Upper lobe of left lung (tissue), 6 donors: ENCODE measurements around the gene USP50. TPM values are rescaled to one million over a fixed set of nuclear protein-coding genes. Genes with fewer than 3 reads are reported as not detected.
"Not testable (repeated sequence)": the region's sequence is repeated elsewhere in the genome, so short reads cannot be mapped to it uniquely, and the experiment has no call there.

ENCODE experiments used
- ATAC-seq, 2 donors: fragments of 200-7000 bp; cut with Tn5 transposase; one replicate each; pipeline ENCODE4 v1.9.1; 2022; ENCODE audit warnings: mild to moderate bottlenecking in 2 of 2, moderate library complexity in 2 of 2; ENCODE audit not compliant: low FRiP score in 2 of 2
- DNase-seq, 2 donors: peaks; one replicate each; pipeline ENCODE4 v3.0.0-alpha.2; 2019 to 2020
- H3K27ac ChIP-seq, 4 donors: fragments of 200-600 bp; sonication (generic); one replicate each; pipeline ENCODE4 v1.5.1; 2016 to 2019
- H3K27me3 ChIP-seq, 4 donors: fragments of 200-600 bp; sonication (generic); one replicate each; pipeline ENCODE4 v1.5.1; 2017 to 2019
- H3K36me3 ChIP-seq, 4 donors: fragments of 200-600 bp; sonication (generic); one replicate each; pipeline ENCODE4 v1.5.1; 2016 to 2019
- H3K4me1 ChIP-seq, 4 donors: fragments of 200-600 bp; sonication (generic); one replicate each; pipeline ENCODE4 v1.5.1; 2018 to 2019
- H3K4me3 ChIP-seq, 4 donors: fragments of 200-600 bp; sonication (generic); one replicate each; pipeline ENCODE4 v1.5.1; 2017 to 2019; ENCODE audit warnings: mild to moderate bottlenecking in 2 of 4, moderate library complexity in 1 of 4
- H3K9me3 ChIP-seq, 4 donors: fragments of 200-600 bp; sonication (generic); one replicate each; pipeline ENCODE4 v1.5.1; 2018 to 2019
- EP300 ChIP-seq, 4 donors: sonication (generic); formaldehyde crosslinking; IDR thresholded peaks; one replicate each; pipeline ENCODE4 v1.5.1; 2017; ENCODE audit warnings: antibody characterized with exemption in 4 of 4, control low read depth in 2 of 4
- POLR2A ChIP-seq, 4 donors: fragments of 450-650 bp; IDR thresholded peaks; one replicate each; pipeline ENCODE4 v1.5.1; 2016 to 2017; ENCODE audit warnings: antibody characterized with exemption in 4 of 4, mild to moderate bottlenecking in 2 of 4
- POLR2AphosphoS5 ChIP-seq, 2 donors: sonication (generic); formaldehyde crosslinking; IDR thresholded peaks; one replicate each; pipeline ENCODE4 v1.5.1; 2017; ENCODE audit warnings: antibody characterized with exemption in 2 of 2
- WGBS, 2 donors: methylation state at CpG; one replicate each; pipeline ENCODE4 v1.1.5; 2017 to 2018; 5-methylcytosine and 5-hydroxymethylcytosine counted together
- total RNA-seq, 6 donors: library from RNA; depleted of rRNA in 4 of 6; stranded (reverse); fragments of >200 nt in 4 of 6; gene quantifications; one replicate each; pipeline versions ENCODE4 v1.1.0 to v1.2.1, GENCODE V29; 2016 to 2021
- TF ChIP-seq, protein P1 (sequence below), 6 experiments: fragments of 450-650 bp in 4 of 6; fragments of 200-600 bp in 2 of 6; sonication (generic) in 2 of 6; IDR thresholded peaks; one replicate each; pipeline ENCODE4 v1.5.1; 2016 to 2019; ENCODE audit warnings: antibody characterized with exemption in 6 of 6
- donor health status: DM: no; HTN: no; CAD: no; lungs with moderate emphysema.
- donor health status: DM: no; HTN: yes; CAD: no; lungs with severe emphysema.

Gene USP50
- total RNA-seq, 6 donors from 2014 or later = 0.31 to 0.67 TPM; not detected in 4

DNA sequence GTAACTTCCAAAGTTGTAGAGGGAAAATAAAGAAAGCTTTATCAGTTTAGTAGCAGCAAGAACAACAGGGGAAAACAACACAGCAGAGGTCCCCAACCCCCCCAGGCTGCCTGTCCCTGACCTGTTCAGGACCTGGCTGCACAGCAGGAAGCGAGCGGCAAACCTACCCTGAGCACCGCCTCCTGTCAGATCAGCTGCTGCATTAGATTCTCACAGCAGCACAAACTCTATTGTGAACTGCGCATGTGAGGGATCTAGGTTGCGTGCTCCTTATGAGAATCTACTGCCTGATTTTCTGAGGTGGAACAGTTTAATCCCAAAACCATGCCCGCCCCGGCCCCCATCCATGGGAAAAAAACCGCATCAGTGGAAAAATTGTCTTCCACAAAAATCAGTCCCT is 40.3 kb downstream of the USP50 start:
- H3K4me1 ChIP-seq = no peaks in the 10 kb centered on the region
- no peak overlapping the region for H3K4me3 ChIP-seq
- TF ChIP-seq, protein P1, sequence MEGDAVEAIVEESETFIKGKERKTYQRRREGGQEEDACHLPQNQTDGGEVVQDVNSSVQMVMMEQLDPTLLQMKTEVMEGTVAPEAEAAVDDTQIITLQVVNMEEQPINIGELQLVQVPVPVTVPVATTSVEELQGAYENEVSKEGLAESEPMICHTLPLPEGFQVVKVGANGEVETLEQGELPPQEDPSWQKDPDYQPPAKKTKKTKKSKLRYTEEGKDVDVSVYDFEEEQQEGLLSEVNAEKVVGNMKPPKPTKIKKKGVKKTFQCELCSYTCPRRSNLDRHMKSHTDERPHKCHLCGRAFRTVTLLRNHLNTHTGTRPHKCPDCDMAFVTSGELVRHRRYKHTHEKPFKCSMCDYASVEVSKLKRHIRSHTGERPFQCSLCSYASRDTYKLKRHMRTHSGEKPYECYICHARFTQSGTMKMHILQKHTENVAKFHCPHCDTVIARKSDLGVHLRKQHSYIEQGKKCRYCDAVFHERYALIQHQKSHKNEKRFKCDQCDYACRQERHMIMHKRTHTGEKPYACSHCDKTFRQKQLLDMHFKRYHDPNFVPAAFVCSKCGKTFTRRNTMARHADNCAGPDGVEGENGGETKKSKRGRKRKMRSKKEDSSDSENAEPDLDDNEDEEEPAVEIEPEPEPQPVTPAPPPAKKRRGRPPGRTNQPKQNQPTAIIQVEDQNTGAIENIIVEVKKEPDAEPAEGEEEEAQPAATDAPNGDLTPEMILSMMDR (IDR thresholded peaks at IDR 0.05) = no peak
- TF ChIP-seq EP300 (IDR thresholded peaks at IDR 0.05) (no peak), POLR2AphosphoS5 (IDR thresholded peaks at IDR 0.05) (no peak), POLR2A (IDR thresholded peaks at IDR 0.05) (no peak)
- no peak overlapping the region for H3K27ac ChIP-seq
- no peak for DNase-seq
- H3K9me3 ChIP-seq = no peaks in the 10 kb centered on the region
- ATAC-seq = no peak
- H3K36me3 ChIP-seq = peaks cover 0 to 31% (median 11%) of the 10 kb centered on the region in 4 donors
- no peaks in the 10 kb centered on the region for H3K27me3 ChIP-seq
- 79 to 84% methylated on average over 8 of the region's 8 CpGs for WGBS, 2 donors

DNA sequence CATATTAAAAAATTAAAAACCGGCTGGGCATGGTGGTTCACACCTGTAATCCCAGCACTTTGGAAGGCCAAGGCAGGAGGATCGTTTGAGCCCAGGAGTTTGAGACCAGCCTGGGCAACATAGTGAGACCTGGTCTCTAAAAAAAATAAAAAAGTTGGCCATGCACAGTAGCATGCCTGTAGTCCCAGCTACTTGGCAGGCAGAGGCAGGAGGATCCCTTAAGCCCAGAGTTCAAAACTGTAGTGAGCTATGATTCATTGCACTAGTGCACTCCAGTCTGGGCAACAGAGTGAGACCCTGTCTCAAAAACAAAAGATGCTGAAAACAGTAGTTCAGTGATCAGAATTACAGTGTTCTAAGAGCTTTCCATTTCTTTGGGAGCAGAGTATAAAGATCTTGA is 40.8 kb downstream of the USP50 start:
- H3K9me3 ChIP-seq, DNase-seq, ATAC-seq, H3K4me3 ChIP-seq, H3K4me1 ChIP-seq, H3K27me3 ChIP-seq, H3K27ac ChIP-seq: not testable (repeated sequence)
- H3K36me3 ChIP-seq = peaks cover 0 to 36% (median 13%) of the 10 kb centered on the region in 4 donors
- WGBS, 2 donors = 93 to 95% methylated on average over 2 of the region's 2 CpGs

DNA sequence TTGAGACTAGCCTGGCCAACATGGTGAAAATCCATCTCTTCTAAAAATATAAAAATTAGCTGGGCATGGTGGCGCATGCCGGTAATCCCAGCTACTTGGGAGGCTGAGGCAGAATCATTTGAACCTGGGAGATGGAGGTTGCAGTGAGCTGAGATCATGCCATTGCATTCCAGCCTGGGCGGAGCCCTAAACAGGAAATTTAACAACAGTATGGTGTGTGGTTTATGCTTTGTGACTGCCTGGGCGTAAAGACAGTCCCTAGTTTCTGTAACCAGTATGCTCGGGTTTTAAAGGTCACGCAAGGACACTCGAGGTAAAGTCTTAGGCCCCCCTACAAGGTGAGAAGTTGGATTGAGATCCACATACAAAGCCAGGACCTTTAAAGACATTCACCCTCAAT is 43.3 kb downstream of the USP50 start:
- no peaks in the 10 kb centered on the region for H3K4me1 ChIP-seq
- no peak for ATAC-seq
- TF ChIP-seq POLR2AphosphoS5 (IDR thresholded peaks at IDR 0.05) (no peak), POLR2A (IDR thresholded peaks at IDR 0.05) (no peak), EP300 (IDR thresholded peaks at IDR 0.05) (no peak)
- TF ChIP-seq, protein P1 (IDR thresholded peaks at IDR 0.05) = no peak
- DNase-seq = no peak
- peaks cover 22 to 61% (median 34%) of the 10 kb centered on the region in 4 donors for H3K36me3 ChIP-seq
- no peaks in the 10 kb centered on the region for H3K9me3 ChIP-seq
- H3K4me3 ChIP-seq = no peak overlapping the region
- no peak overlapping the region for H3K27ac ChIP-seq
- WGBS, 2 donors = 77 to 83% methylated on average over 7 of the region's 7 CpGs
- H3K27me3 ChIP-seq = no peaks in the 10 kb centered on the region

DNA sequence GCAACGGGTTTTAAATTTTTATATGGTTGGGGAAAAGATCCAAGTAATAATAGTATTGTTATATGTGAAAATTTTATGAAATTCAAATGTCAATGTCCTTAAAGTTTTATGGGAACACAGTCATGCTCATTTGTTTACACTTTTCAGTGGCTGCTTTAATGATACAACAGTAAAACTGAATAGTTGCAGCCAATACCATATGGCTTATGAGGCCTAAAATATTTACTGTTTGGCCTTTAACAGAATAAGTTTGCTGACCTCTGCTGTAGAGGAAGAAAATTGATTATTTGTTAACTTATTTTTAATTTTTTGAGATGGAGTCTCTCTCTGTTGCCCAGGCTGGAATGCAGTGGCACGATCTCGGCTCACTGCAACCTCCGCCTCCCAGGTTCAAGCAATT is 44.7 kb downstream of the USP50 start:
- TF ChIP-seq, protein P1 (IDR thresholded peaks at IDR 0.05) = no peak
- TF ChIP-seq POLR2A (IDR thresholded peaks at IDR 0.05) (no peak), EP300 (IDR thresholded peaks at IDR 0.05) (no peak), POLR2AphosphoS5 (IDR thresholded peaks at IDR 0.05) (no peak)
- DNase-seq = no peak
- no peak overlapping the region for H3K4me3 ChIP-seq
- no peaks in the 10 kb centered on the region for H3K4me1 ChIP-seq
- H3K27ac ChIP-seq = no peak overlapping the region
- 89 to 97% methylated on average over 4 of the region's 4 CpGs for WGBS, 2 donors
- ATAC-seq = no peak
- H3K36me3 ChIP-seq = peaks cover 30 to 74% (median 44%) of the 10 kb centered on the region in 4 donors
- no peaks in the 10 kb centered on the region for H3K27me3 ChIP-seq
- no peaks in the 10 kb centered on the region for H3K9me3 ChIP-seq

DNA sequence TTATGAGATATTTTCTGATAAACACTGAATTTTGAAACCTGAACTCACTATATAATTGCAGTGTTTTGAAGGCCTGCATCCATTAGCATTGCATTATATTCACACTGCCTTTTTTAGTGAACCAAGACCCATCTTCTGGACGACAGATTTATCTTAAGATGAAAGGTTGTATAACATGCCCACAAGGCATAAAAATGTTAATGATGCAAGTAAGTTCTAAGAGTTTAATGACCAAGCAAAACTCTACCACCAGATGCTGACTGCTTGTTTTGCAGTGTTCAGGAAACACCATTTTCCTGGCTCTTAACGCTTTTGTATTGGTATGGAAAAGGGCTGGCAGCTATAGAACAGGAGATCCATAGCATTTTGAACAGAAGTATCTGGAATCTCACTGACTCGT is 46.1 kb downstream of the USP50 start:
- no peak for DNase-seq
- no peaks in the 10 kb centered on the region for H3K4me1 ChIP-seq
- peaks cover 31 to 89% (median 58%) of the 10 kb centered on the region in 4 donors for H3K36me3 ChIP-seq

DNA sequence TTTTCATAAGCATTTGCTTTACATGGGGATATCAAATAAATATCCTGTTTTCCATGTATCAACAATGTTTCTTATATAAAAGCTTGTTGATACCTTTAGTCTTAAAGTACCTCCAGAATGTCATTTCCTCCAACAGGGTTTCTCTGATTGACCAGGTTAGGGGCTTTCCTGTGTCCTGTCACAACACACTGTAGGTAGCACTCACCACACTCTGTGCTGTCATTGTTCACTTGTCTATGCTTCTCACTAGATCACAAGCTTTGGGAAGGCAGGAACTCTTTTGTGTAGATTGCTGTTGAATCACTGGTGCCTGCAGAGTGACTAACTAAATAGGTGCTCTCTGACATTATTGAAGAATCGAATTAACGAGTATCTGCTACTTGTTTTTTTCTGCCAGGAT is 49.8 kb downstream of the USP50 start:
- no peak overlapping the region for H3K27ac ChIP-seq
- no peaks in the 10 kb centered on the region for H3K9me3 ChIP-seq
- no peak overlapping the region for H3K4me3 ChIP-seq
- H3K27me3 ChIP-seq = no peaks in the 10 kb centered on the region
- peaks cover 46 to 99% (median 79%) of the 10 kb centered on the region in 4 donors for H3K36me3 ChIP-seq
- H3K4me1 ChIP-seq = no peaks in the 10 kb centered on the region
- WGBS, 2 donors = 96 to 100% methylated on average over 2 of the region's 2 CpGs
- ATAC-seq = no peak
- TF ChIP-seq POLR2A (IDR thresholded peaks at IDR 0.05) (no peak), POLR2AphosphoS5 (IDR thresholded peaks at IDR 0.05) (no peak), EP300 (IDR thresholded peaks at IDR 0.05) (no peak)
- TF ChIP-seq, protein P1 (IDR thresholded peaks at IDR 0.05) = no peak
- DNase-seq = no peak

More for the DNA sequence above, 46.1 kb downstream of the USP50 start:
- TF ChIP-seq POLR2A (IDR thresholded peaks at IDR 0.05) = no peak
- Histone ChIP-seq H3K9me3 (no peaks in the 10 kb centered on the region), H3K27me3 (no peaks in the 10 kb centered on the region), H3K4me3 (no peak overlapping the region), H3K27ac (no peak overlapping the region)
- 66 to 82% methylated on average over 3 of the region's 3 CpGs for WGBS, 2 donors
- no peak for ATAC-seq

DNA sequence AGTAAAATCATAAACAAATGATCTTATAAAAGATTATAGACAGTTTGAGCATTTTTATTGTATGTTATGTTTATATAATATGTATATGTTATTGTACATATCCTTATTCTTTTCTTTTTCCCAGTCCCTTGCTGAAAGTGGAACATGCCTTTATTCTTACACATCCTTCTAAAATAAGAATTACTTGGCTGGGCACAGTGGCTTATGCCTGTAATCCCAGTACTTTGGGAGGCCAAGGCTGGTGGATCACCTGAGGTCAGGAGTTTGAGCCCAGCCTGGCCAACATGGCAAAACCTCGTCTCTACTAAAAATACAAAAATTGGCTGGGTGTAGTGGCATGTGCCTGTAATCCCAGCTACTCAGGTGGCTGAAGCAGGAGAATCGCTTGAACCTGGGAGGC is 51.9 kb downstream of the USP50 start:
- 92 to 100% methylated on average over 2 of the region's 2 CpGs for WGBS, 2 donors
- H3K27me3 ChIP-seq, H3K4me1 ChIP-seq, H3K4me3 ChIP-seq, H3K9me3 ChIP-seq, DNase-seq, ATAC-seq, H3K27ac ChIP-seq: not testable (repeated sequence)
- peaks cover 46 to 100% (median 87%) of the 10 kb centered on the region in 4 donors for H3K36me3 ChIP-seq
